Breast epithelium (tissue), 4 donors: ENCODE measurements around the gene HEBP2. TPM values are rescaled to one million over a fixed set of nuclear protein-coding genes. Genes with fewer than 3 reads are reported as not detected.
"Not testable (repeated sequence)": the region's sequence is repeated elsewhere in the genome, so short reads cannot be mapped to it uniquely, and the experiment has no call there.

Experiments used
- DNase-seq, 2 donors: peaks; one replicate each; pipeline ENCODE4 v3.0.0-alpha.2; 2019; ENCODE audit warnings: low spot score in 2 of 2
- H3K27ac ChIP-seq, 2 donors: fragments of 200-600 bp; sonication (generic) in 1 of 2; one replicate each; pipeline ENCODE4 v1.5.1; 2016 to 2019; ENCODE audit warnings: mild to moderate bottlenecking in 1 of 2
- H3K27me3 ChIP-seq, 2 donors: fragments of 200-600 bp; sonication (generic) in 1 of 2; one replicate each; pipeline versions ENCODE4 v1.5.1 to v1.6.0; 2017 to 2019; ENCODE audit warnings: control low read depth in 1 of 2, mild to moderate bottlenecking in 1 of 2
- H3K36me3 ChIP-seq: fragments of 200-600 bp; one replicate; pipeline ENCODE4 v1.5.1; 2019
- H3K4me1 ChIP-seq, 2 donors: fragments of 200-600 bp; sonication (generic); one replicate each; pipeline ENCODE4 v1.5.1; 2016 to 2019; ENCODE audit warnings: control low read depth in 1 of 2
- H3K4me3 ChIP-seq, 3 donors: fragments of 200-600 bp; sonication (generic); 1 replicate in 2 of 3; 2 replicates in 1 of 3; pipeline ENCODE4 v1.5.1; 2016 to 2019; ENCODE audit warnings: mild to moderate bottlenecking in 3 of 3, moderate library complexity in 2 of 3
- H3K9me3 ChIP-seq, 2 donors: fragments of 200-600 bp; sonication (generic) in 1 of 2; one replicate each; pipeline ENCODE4 v1.5.1; 2016 to 2019; ENCODE audit warnings: control low read depth in 1 of 2
- CTCF ChIP-seq, 3 donors: fragments of 450-650 bp; IDR thresholded peaks; one replicate each; pipeline ENCODE4 v1.5.1; 2016 to 2017; ENCODE audit warnings: antibody characterized with exemption in 3 of 3, mild to moderate bottlenecking in 3 of 3, moderate library complexity in 3 of 3
- POLR2A ChIP-seq: fragments of 450-650 bp; IDR thresholded peaks from one replicate; pipeline ENCODE4 v1.6.1; 2016; ENCODE audit warnings: antibody characterized with exemption, mild to moderate bottlenecking, moderate library complexity
- POLR2AphosphoS5 ChIP-seq, 3 donors: sonication (generic); formaldehyde crosslinking; IDR thresholded peaks; one replicate each; pipeline ENCODE4 v1.6.1; 2017; ENCODE audit warnings: antibody characterized with exemption in 3 of 3
- intact Hi-C: fragments of 100-400 bp; cut with DNase I; formaldehyde crosslinking; loops from one replicate; pipeline ENCODE4 v1.15.1; 2023; ENCODE audit warnings: low total_unique reads
- total RNA-seq, 3 donors: library from RNA; depleted of rRNA; stranded (reverse); fragments of >200 nt; gene quantifications; one replicate each; pipeline ENCODE4 v1.1.0, GENCODE V29; 2016

HEBP2 gene
- total RNA-seq, 3 donors from 2014 or later: 66.2 to 321 (median 72.6) TPM

- H3K27me3 ChIP-seq: no peaks in the 10 kb centered on the region
- H3K4me1 ChIP-seq: no peaks in the 10 kb centered on the region
- no peak overlapping the region for H3K4me3 ChIP-seq
- no peaks in the 10 kb centered on the region for H3K36me3 ChIP-seq
- TF ChIP-seq POLR2AphosphoS5 (IDR thresholded peaks at IDR 0.05) (no peak), CTCF (IDR thresholded peaks at IDR 0.05) (no peak)
- no peak overlapping the region for H3K27ac ChIP-seq
- no peaks in the 10 kb centered on the region for H3K9me3 ChIP-seq
- intact Hi-C loops: no loop called here
- DNase-seq: no peak
These were observed 18.8 kb downstream of the HEBP2 start for GRCh38 chr6:138422861-138423260.

DNA sequence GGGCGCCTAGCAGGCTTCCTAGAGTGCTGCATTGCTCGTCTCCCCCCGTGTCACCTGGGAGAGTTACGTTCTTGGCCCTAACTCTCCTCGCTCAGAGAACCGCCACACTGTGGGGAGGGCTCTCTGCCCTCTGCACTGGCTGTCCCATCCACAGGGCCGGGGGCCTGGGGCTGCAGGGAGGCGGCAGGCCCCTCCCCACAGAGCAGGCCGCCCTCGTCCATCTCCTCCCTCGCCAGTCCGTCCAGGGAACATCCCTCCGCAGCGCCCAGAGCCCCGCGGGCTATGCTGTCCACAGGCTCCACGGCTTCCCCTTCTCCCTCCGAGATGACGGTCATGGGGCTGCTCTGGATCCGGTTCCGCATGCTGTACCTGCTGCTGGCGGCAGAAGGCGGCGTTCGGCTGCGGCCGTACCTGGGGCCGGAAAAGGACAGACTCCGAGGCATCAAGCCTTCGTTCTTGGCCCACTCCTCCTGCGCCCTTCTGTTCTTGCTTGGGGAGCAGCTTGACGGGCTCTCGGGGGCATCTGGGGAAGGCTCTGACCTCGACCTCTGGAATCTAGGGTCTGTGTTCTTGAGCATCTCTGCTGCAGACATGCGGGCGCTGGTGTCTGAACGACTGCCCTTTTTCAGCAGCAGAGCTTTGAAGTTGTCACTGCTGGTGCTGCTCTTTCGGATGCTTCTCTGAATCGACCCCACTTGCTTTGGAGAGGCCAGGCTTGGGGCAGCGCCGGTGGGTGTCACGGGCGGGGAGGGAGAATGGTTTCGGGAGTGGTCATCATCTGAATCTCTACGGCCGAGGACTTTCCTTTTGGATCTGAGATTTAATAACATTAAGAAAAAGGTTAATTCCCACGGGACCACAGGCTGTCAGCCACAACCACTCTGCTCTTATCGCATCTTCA, 20.2 kb downstream of the HEBP2 start:
- H3K27me3 ChIP-seq: no peaks in the 10 kb centered on the region
- intact Hi-C loops: no loop called here

GRCh38 chr6:138425256-138425655, 21.2 kb downstream of the HEBP2 start:
- H3K27ac ChIP-seq, H3K36me3 ChIP-seq, H3K27me3 ChIP-seq, DNase-seq, H3K4me1 ChIP-seq, H3K4me3 ChIP-seq, H3K9me3 ChIP-seq, intact Hi-C loops: not testable (repeated sequence)

More for the DNA sequence above, 20.2 kb downstream of the HEBP2 start:
- no peaks in the 10 kb centered on the region for H3K9me3 ChIP-seq
- no peak overlapping the region for H3K4me3 ChIP-seq
- H3K27ac ChIP-seq: no peak overlapping the region
- no peak for TF ChIP-seq POLR2A
- no peak for TF ChIP-seq POLR2AphosphoS5 (IDR thresholded peaks at IDR 0.05)
- TF ChIP-seq CTCF (IDR thresholded peaks at IDR 0.05): no peak
- H3K36me3 ChIP-seq: no peaks in the 10 kb centered on the region
- no peaks in the 10 kb centered on the region for H3K4me1 ChIP-seq
- DNase-seq: no peak

DNA sequence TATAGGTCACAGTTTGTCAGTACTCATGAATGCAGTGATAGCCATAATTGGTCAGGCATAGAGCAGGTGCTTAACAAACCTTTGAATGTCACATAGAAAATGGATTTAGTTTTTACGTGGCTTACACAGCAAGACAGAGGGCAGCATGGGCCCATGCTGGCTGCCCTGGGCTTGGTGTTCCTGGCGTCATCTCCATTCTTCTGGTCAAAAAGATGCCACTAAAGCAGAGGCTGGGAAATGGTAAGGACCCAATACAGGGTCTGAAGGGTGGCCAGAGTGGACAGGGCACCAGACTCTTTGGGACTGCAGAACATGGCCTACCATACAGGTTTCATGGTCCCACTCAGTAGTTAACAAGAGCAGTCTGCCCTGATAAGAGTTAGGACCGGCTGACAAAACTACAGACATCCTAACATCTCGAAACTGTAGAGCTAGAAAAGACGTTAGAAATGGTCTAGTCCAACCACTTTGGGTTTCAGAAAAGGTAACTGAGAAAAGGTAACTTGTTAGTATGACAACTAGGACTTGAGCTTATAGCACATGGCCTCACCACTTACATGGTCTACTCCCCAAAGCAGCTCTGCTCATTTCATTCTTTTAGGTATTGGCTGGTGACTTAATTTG, 22.6 kb downstream of the HEBP2 start:
- no peak overlapping the region for H3K27ac ChIP-seq
- H3K27me3 ChIP-seq: no peaks in the 10 kb centered on the region
- H3K4me1 ChIP-seq: no peaks in the 10 kb centered on the region
- H3K36me3 ChIP-seq: no peaks in the 10 kb centered on the region
- H3K9me3 ChIP-seq: no peaks in the 10 kb centered on the region
- no peak for TF ChIP-seq CTCF (IDR thresholded peaks at IDR 0.05)
- no peak for TF ChIP-seq POLR2AphosphoS5 (IDR thresholded peaks at IDR 0.05)
- TF ChIP-seq POLR2A: no peak
- DNase-seq: no peak
- intact Hi-C loops: no loop called here
- no peak overlapping the region for H3K4me3 ChIP-seq

DNA sequence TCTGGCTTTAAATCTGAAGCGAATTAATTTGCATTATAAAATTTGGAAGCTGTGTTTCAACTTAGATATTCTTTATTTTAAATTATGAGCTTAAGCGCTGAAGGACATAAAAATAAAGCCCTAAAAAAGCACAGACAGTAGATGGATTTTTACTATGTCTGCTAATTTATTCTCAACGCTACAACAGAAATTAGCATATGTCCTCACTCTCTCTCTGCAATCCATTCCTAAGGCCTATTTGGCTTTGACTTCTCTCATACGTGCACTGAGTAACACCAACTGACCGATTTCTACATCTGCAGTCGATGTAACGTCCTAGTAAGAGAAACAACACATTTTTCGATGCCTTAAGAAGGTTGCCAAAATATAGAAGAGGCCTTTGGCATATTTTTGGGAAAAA, 23.7 kb downstream of the HEBP2 start:
- Histone ChIP-seq H3K9me3 (no peaks in the 10 kb centered on the region), H3K4me3 (no peak overlapping the region), H3K27ac (no peak overlapping the region), H3K4me1 (no peaks in the 10 kb centered on the region), H3K36me3 (no peaks in the 10 kb centered on the region), H3K27me3 (no peaks in the 10 kb centered on the region)
- intact Hi-C loops: no loop called here
- no peak for DNase-seq
- TF ChIP-seq POLR2A (no peak), CTCF (IDR thresholded peaks at IDR 0.05) (no peak), POLR2AphosphoS5 (IDR thresholded peaks at IDR 0.05) (no peak)
